K562 (cell line): ENCODE measurements around the gene RTP3. TPM values are rescaled to one million over a fixed set of nuclear protein-coding genes. Genes with fewer than 3 reads are reported as not detected.
A peak's percentile ranks its signal among the peaks of the same experiment; 100 is the strongest.

Experiments
- ATAC-seq: fragments of 200-7000 bp; cut with Tn5 transposase; 3 replicates; pipeline ENCODE4 v1.9.1; 2020; ENCODE audit warnings: moderate library complexity
- BruUV-seq: library from RNA; stranded (reverse); fragments of 400-500 nt; replicated peaks from 2 replicates; lab custom pipeline; 2021; lab: Mats Ljungman, UMichigan
- CTCF ChIA-PET: fragments of 300-600 bp; formaldehyde crosslinking; extraction: SDS; loops from one replicate; lab custom pipeline; 2021; ENCODE audit warnings: low intra/inter-chr PET ratio; lab: Yijun Ruan, JAX
- POLR2A ChIA-PET: fragments of 300-600, 350-650 bp; sonication (Branson Sonifier 250); formaldehyde crosslinking; extraction: SDS; loops from one replicate; lab custom pipeline; 2021; ENCODE audit warnings: antibody characterized with exemption, inconsistent platforms; lab: Yijun Ruan, JAX
- DNase-seq, 4 experiments: peaks; one replicate each; pipeline versions ENCODE4 v3.0.0 to v3.0.0-alpha.2; 2011 to 2018; ENCODE audit warnings: low spot score in 3 of 4, mixed read lengths in 3 of 4; ENCODE audit errors: extremely low read depth in 1 of 4
- FAIRE-seq: peaks from 2 replicates; lab custom pipeline; 2011; peaks lifted over from hg19 to GRCh38; lab: Jason Lieb, UNC
- H2AFZ ChIP-seq: 2 replicates; pipeline ENCODE4 v1.6.0; 2011; ENCODE audit warnings: low read depth, low read length, control low read depth, inconsistent platforms
- H3K27ac ChIP-seq: fragments of 200-600 bp; 3 replicates; pipeline ENCODE4 v1.8.0; 2011; ENCODE audit warnings: low read depth, mild to moderate bottlenecking, control low read depth, inconsistent platforms, low read length, moderate library complexity, mixed read lengths; ENCODE audit errors: extremely low read depth
- H3K27me3 ChIP-seq, 2 experiments: fragments of 300-600 bp in 1 of 2; 2 replicates in 1 of 2; 3 replicates in 1 of 2; pipeline versions ENCODE4 v1.6.0 to v1.8.0; 2011; ENCODE audit warnings: inconsistent platforms in 2 of 2, low read length in 2 of 2, mild to moderate bottlenecking in 1 of 2, mixed read lengths in 1 of 2, moderate library complexity in 1 of 2; ENCODE audit not compliant: control insufficient read depth in 2 of 2, insufficient read depth in 2 of 2
- H3K36me3 ChIP-seq: fragments of 300-600 bp; 3 replicates; pipeline ENCODE4 v1.8.0; 2011; ENCODE audit warnings: mild to moderate bottlenecking, low read length, inconsistent platforms; ENCODE audit not compliant: control insufficient read depth, insufficient read depth
- H3K4me1 ChIP-seq, 2 experiments: fragments of 200-600 bp in 1 of 2; replicated peaks in 1 of 2; 2 replicates in 1 of 2; 3 replicates in 1 of 2; pipeline versions ENCODE4 v1.5.1 to v1.8.0; 2011; ENCODE audit warnings: inconsistent platforms in 2 of 2, low read length in 2 of 2, mild to moderate bottlenecking in 1 of 2, mixed read lengths in 1 of 2, moderate library complexity in 1 of 2; ENCODE audit not compliant: control insufficient read depth in 2 of 2, insufficient read depth in 2 of 2
- H3K4me2 ChIP-seq: 2 replicates; pipeline ENCODE4 v1.6.1; 2011; ENCODE audit warnings: low read length, control low read depth, inconsistent platforms, mixed read lengths; ENCODE audit not compliant: insufficient read depth
- H3K4me3 ChIP-seq: fragments of 200-600 bp; sonication (generic), shearing (Covaris generic); 2 replicates; pipeline ENCODE4 v1.5.1; 2016; ENCODE audit warnings: control low read depth, inconsistent platforms
- H3K79me2 ChIP-seq: fragments of 200-600 bp; 3 replicates; pipeline ENCODE4 v1.8.0; 2011; ENCODE audit warnings: low read length, inconsistent platforms; ENCODE audit not compliant: control insufficient read depth, insufficient read depth
- H3K9ac ChIP-seq, 2 experiments: 2 replicates each; pipeline versions ENCODE4 v1.6.0 to v1.6.1; 2011; ENCODE audit warnings: low read depth in 2 of 2, low read length in 2 of 2, control low read depth in 1 of 2, inconsistent platforms in 1 of 2, mild to moderate bottlenecking in 1 of 2, mixed read lengths in 1 of 2; ENCODE audit not compliant: insufficient read depth in 1 of 2
- H3K9me1 ChIP-seq: one replicate; pipeline ENCODE4 v1.6.0; 2011; ENCODE audit warnings: inconsistent platforms, mild to moderate bottlenecking, low read length, moderate library complexity; ENCODE audit not compliant: control insufficient read depth, insufficient read depth
- H3K9me3 ChIP-seq: replicated peaks from 2 replicates; pipeline ENCODE4 v1.5.1; 2011; ENCODE audit warnings: low read depth, low read length, inconsistent platforms; ENCODE audit not compliant: control insufficient read depth, insufficient read depth
- H4K20me1 ChIP-seq: replicated peaks from 2 replicates; pipeline ENCODE4 v1.6.1; 2011; ENCODE audit warnings: low read length, inconsistent platforms, mixed read lengths; ENCODE audit not compliant: control insufficient read depth, insufficient read depth
- TSC22D4 ChIP-seq: fragments of 450-650 bp; IDR thresholded peaks from 2 replicates; pipeline ENCODE4 v1.6.1; 2016; ENCODE audit warnings: missing genetic modification characterization, missing biosample characterization, control low read depth
- ZEB2 ChIP-seq: fragments of 450-650 bp; IDR thresholded peaks from 2 replicates; pipeline ENCODE4 v1.6.1; 2016
- WGBS: fragments of 100-300 bp; shearing (Covaris generic); methylation state at CpG from one replicate; pipeline ENCODE4 v1.1.6; 2016; ENCODE audit warnings: low coverage, mixed read lengths; ENCODE audit not compliant: insufficient coverage; ENCODE audit errors: missing lambda C conversion rate; 5-methylcytosine and 5-hydroxymethylcytosine counted together
- in situ Hi-C: fragments of 300-500 bp; cut with MboI; formaldehyde crosslinking; loops from 4 replicates; pipeline ENCODE4 v1.15.0; 2018; ENCODE audit warnings: inconsistent platforms, mixed read lengths
- intact Hi-C: fragments of 100-400 bp; cut with micrococcal nuclease; formaldehyde crosslinking; loops from 2 replicates; pipeline ENCODE4 v1.14.2; 2022
- polyA plus RNA-seq, 8 experiments: library from polyadenylated mRNA; depleted of rRNA in 4 of 8; stranded (reverse) in 5 of 8; unstranded in 3 of 8; fragments of >200 nt; fragmentation: Nextera tagmentation in 2 of 8; fragmentation: Illumina TruSeq in 1 of 8; extraction: Ambion mirVana in 2 of 8; extraction: Trizol in 1 of 8; gene quantifications; 2 replicates each; pipeline versions ENCODE4 v1.2.1 to v1.2.3, GENCODE V29; 2011 to 2014; ENCODE audit warnings: inconsistent platforms in 1 of 8, missing spikeins in 1 of 8
- total RNA-seq, 7 experiments: library from RNA; depleted of rRNA in 6 of 7; stranded (reverse); fragments of >200 nt in 6 of 7; fragmentation: Illumina TruSeq in 2 of 7; extraction: Trizol in 2 of 7; gene quantifications; 2 replicates each; pipeline versions ENCODE4 v1.2.1 to v1.2.3, GENCODE V29; 2011 to 2021; ENCODE audit warnings: low replicate concordance in 1 of 7
- TF ChIP-seq, protein P1 (sequence below), 3 experiments: fragments of 200-800 bp in 1 of 3; sonication (Bioruptor generic) in 1 of 3; sonication (generic) in 1 of 3; formaldehyde crosslinking in 1 of 3; IDR thresholded peaks; 2 replicates each; pipeline versions ENCODE4 v1.6.1 to v1.8.0; 2016 to 2022; ENCODE audit warnings: mild to moderate bottlenecking in 2 of 3, missing compliant biosample characterization in 2 of 3, missing genetic modification characterization in 2 of 3, missing genetic modification reagents in 1 of 3
- TF ChIP-seq, protein P2 (sequence below): fragments of 450-650 bp; IDR thresholded peaks from 2 replicates; pipeline ENCODE4 v1.6.1; 2017; ENCODE audit warnings: antibody characterized with exemption

Gene RTP3
- total and polyA plus RNA-seq, 9 of the 15 experiments (the other 6 are each of a cell fraction or from before 2014, with no cell fraction given), result not detected

DNA sequence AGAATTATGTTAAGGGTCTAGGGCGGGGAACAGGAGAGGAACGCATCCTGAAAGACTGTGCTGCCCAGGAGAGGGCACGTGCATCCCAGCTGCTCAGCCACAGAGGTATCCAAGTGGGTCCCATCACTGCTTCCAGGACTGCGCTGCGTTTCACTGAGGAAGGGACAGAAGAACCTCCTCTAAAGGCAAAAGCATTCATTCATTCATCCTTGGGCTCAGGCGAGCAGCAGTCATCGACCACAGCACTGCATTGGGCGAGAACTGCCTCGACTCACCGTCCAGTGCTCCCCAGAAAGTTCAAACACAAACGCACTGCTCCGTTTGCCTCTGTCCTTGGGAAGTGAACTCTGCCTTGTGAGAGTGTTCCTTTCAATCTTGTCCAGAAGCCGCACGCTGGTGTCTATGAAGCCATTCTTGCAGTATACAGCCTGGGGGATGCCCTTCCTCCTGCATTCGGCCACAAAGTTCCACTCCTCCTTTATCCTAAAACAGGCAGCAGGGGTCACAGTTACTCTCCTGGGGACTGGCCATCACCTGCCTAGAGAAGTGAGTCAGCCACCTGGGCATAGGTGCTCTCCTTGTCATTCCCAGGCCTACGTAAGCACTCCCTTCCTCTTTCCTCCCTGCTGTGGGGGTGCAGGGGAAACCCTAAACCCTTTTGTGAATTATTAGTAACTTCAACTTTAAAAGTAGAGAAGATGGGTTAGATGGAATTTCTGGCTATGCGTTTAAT lies 47.2 kb downstream of the RTP3 start:
- POLR2A ChIA-PET, result no interaction called here
- Histone ChIP-seq H3K9me1 (no peaks in the 10 kb centered on the region), H4K20me1 (no peaks in the 10 kb centered on the region), H3K9ac (0 out of 4 replicates have a peak overlapping the region, but pooled peaks of 1 of the 2 experiments have one; percentile 8), H3K79me2 (no peaks in the 10 kb centered on the region), H2AFZ (peak overlapping the region; percentile 29), H3K27ac (no peak overlapping the region), H3K36me3 (no peaks in the 10 kb centered on the region), H3K9me3 (no peaks in the 10 kb centered on the region; the same call in 1 of the 2 replicates), H3K4me3 (no peak overlapping the region), H3K4me1 (peaks cover 48 to 49% of the 10 kb centered on the region in 2 experiments), H3K27me3 (no peaks in the 10 kb centered on the region; a peak in 1 of 5 replicates), H3K4me2 (no peak overlapping the region)
- ATAC-seq, result no peak
- intact Hi-C loops, result no loop called here
- in situ Hi-C loops, result no loop called here
- TF ChIP-seq, protein P1, sequence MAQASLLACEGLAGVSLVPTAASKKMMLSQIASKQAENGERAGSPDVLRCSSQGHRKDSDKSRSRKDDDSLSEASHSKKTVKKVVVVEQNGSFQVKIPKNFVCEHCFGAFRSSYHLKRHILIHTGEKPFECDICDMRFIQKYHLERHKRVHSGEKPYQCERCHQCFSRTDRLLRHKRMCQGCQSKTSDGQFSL (CRISPR knock-in tag; IDR thresholded peaks at IDR 0.05), result 0 out of 2 replicates have a peak, but pooled peaks have one; percentile 34
- TF ChIP-seq, protein P1 (tag; IDR thresholded peaks at IDR 0.05), result no peak
- no peak for TF ChIP-seq TSC22D4
- no peak for TF ChIP-seq ZEB2
- TF ChIP-seq, protein P2, sequence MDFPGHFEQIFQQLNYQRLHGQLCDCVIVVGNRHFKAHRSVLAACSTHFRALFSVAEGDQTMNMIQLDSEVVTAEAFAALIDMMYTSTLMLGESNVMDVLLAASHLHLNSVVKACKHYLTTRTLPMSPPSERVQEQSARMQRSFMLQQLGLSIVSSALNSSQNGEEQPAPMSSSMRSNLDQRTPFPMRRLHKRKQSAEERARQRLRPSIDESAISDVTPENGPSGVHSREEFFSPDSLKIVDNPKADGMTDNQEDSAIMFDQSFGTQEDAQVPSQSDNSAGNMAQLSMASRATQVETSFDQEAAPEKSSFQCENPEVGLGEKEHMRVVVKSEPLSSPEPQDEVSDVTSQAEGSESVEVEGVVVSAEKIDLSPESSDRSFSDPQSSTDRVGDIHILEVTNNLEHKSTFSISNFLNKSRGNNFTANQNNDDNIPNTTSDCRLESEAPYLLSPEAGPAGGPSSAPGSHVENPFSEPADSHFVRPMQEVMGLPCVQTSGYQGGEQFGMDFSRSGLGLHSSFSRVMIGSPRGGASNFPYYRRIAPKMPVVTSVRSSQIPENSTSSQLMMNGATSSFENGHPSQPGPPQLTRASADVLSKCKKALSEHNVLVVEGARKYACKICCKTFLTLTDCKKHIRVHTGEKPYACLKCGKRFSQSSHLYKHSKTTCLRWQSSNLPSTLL, result no peak
- CTCF ChIA-PET, result no interaction called here
- no peak for DNase-seq
- no peak for FAIRE-seq
- WGBS, result 76% methylated on average over 17 of the region's 17 CpGs
- BruUV-seq, result no TSS peak
